ENCODE data around the gene OGFOD2. TPM values are rescaled to one million over a fixed set of nuclear protein-coding genes. Genes with fewer than 3 reads are reported as not detected.
A peak's percentile ranks its signal among the peaks of the same experiment; 100 is the strongest.

Gene OGFOD2
- total and polyA plus RNA-seq, 4 donors: 8.0 to 18.6 (median 12.3) TPM

DNA sequence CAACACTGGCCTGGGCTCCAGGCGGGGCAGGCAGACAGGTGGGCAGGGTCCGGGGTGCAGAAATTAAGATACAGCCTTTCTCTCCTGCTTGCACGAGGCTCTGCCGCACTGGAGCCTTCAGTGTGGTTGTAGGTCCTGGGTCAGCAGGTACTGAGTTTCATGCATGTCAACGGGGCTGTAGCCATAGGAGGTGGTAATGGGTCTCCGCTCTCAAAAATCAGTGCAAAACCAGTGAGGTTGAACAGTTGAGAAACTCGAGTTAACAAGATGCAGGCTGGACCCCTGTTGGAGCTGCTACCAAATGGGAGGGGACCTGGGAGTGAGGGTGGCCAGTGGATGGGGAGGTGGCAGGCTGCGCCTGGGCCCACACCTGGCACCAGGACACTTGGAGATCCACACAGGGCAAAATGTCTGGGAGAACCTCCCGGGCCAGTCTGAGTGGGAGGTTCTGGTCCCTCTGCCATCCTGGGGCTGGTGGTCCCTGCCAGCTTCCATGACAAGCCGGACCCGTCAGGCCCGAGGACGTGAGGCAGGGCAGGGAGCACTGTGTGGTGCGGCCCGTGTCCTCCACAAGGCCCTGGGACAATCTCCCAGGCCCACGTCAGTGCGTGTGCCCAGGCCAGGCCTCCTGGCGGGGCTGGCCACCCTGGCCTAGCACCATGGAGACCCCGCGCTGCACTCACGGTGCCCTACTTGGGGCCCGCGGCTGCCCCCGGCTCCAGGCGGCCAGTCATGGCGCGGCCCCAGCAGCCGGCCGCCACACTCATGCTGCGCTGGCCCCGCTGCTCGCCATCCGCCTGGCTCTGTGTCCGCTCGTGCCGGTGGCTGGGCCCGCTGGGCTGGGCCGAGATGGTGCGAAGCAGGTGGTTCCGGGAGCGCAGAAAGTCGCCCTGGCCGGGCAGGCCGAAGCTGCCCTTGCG is 10.6 kb downstream of the OGFOD2 start:
- DNase-seq (ENCODE audit: low spot score): no peak
- Histone ChIP-seq H3K9ac (ENCODE audit: low read depth in 1 of 2, low read length in 2 of 2) (no peak overlapping the region), H3K9me3 (ENCODE audit: control insufficient read depth in 4 of 4, low read length in 3 of 4) (no peaks in the 10 kb centered on the region), H3K36me3 (ENCODE audit: control insufficient read depth in 4 of 4, insufficient read depth in 3 of 4, low read depth in 1 of 4, low read length in 3 of 4) (peaks cover 11 to 43% (median 19%) of the 10 kb centered on the region in 4 donors), H3K4me3 (ENCODE audit: low read depth in 1 of 3, low read length in 3 of 3) (no peak overlapping the region), H3K27me3 (ENCODE audit: control insufficient read depth in 4 of 4, insufficient read depth in 4 of 4, low read length in 3 of 4) (no peaks in the 10 kb centered on the region), H3K4me1 (ENCODE audit: control insufficient read depth in 4 of 4, insufficient read depth in 4 of 4, low read length in 3 of 4) (peaks cover 8 to 62% (median 44%) of the 10 kb centered on the region in 4 donors), H3K27ac (ENCODE audit: low read depth in 1 of 2, low read length in 2 of 2) (peak overlapping the region; percentile 68 to 79)
- WGBS: 89% methylated on average over 45 of the region's 45 CpGs
- TF ChIP-seq HNF4A (conservative IDR thresholded peaks at IDR 0.05) (no peak), YY1 (IDR thresholded peaks at IDR 0.05) (no peak), TAF1 (conservative IDR thresholded peaks at IDR 0.05) (no peak), FOXA1 (IDR thresholded peaks at IDR 0.05) (no peak), NR2F2 (IDR thresholded peaks at IDR 0.05) (no peak), REST (IDR thresholded peaks at IDR 0.05) (no peak), RXRA (IDR thresholded peaks at IDR 0.05) (no peak), MAX (IDR thresholded peaks at IDR 0.05) (no peak), SP1 (IDR thresholded peaks at IDR 0.05) (no peak)
- TF ChIP-seq, protein P1, sequence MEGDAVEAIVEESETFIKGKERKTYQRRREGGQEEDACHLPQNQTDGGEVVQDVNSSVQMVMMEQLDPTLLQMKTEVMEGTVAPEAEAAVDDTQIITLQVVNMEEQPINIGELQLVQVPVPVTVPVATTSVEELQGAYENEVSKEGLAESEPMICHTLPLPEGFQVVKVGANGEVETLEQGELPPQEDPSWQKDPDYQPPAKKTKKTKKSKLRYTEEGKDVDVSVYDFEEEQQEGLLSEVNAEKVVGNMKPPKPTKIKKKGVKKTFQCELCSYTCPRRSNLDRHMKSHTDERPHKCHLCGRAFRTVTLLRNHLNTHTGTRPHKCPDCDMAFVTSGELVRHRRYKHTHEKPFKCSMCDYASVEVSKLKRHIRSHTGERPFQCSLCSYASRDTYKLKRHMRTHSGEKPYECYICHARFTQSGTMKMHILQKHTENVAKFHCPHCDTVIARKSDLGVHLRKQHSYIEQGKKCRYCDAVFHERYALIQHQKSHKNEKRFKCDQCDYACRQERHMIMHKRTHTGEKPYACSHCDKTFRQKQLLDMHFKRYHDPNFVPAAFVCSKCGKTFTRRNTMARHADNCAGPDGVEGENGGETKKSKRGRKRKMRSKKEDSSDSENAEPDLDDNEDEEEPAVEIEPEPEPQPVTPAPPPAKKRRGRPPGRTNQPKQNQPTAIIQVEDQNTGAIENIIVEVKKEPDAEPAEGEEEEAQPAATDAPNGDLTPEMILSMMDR (IDR thresholded peaks at IDR 0.05; ENCODE audit: low read depth, low read length, missing input control): no peak
- TF ChIP-seq, protein P2, sequence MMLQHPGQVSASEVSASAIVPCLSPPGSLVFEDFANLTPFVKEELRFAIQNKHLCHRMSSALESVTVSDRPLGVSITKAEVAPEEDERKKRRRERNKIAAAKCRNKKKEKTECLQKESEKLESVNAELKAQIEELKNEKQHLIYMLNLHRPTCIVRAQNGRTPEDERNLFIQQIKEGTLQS (IDR thresholded peaks at IDR 0.05): no peak
- TF ChIP-seq, protein P3, sequence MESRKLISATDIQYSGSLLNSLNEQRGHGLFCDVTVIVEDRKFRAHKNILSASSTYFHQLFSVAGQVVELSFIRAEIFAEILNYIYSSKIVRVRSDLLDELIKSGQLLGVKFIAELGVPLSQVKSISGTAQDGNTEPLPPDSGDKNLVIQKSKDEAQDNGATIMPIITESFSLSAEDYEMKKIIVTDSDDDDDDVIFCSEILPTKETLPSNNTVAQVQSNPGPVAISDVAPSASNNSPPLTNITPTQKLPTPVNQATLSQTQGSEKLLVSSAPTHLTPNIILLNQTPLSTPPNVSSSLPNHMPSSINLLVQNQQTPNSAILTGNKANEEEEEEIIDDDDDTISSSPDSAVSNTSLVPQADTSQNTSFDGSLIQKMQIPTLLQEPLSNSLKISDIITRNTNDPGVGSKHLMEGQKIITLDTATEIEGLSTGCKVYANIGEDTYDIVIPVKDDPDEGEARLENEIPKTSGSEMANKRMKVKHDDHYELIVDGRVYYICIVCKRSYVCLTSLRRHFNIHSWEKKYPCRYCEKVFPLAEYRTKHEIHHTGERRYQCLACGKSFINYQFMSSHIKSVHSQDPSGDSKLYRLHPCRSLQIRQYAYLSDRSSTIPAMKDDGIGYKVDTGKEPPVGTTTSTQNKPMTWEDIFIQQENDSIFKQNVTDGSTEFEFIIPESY (IDR thresholded peaks at IDR 0.05): no peak

All from liver (tissue), 9 donors.